HEK293T (cell line): ENCODE results near the gene NT5M.

Experiments
- CTCF ChIA-PET: fragments of 350-600 bp; formaldehyde crosslinking; extraction: SDS; loops from one replicate; lab custom pipeline; 2021; ENCODE audit warnings: antibody characterized with exemption, inconsistent platforms; lab: Yijun Ruan, JAX
- POLR2A ChIA-PET: fragments of 350-600 bp; formaldehyde crosslinking; extraction: SDS; loops from one replicate; lab custom pipeline; 2020; ENCODE audit warnings: antibody characterized with exemption, inconsistent platforms; lab: Yijun Ruan, JAX
- DNase-seq: peaks from one replicate; pipeline ENCODE4 v3.0.0; 2012; ENCODE audit warnings: mixed read lengths; ENCODE audit errors: extremely low spot score
- ARNT ChIP-seq: fragments of 450-650 bp; IDR thresholded peaks from 2 replicates; pipeline ENCODE4 v1.6.1; 2017; ENCODE audit warnings: mild to moderate bottlenecking
- BHLHE40 ChIP-seq: fragments of 450-650 bp; IDR thresholded peaks from 2 replicates; pipeline ENCODE4 v1.6.1; 2016; ENCODE audit warnings: mild to moderate bottlenecking, moderate library complexity, borderline replicate concordance
- CTBP1 ChIP-seq: fragments of 450-650 bp; IDR thresholded peaks from 2 replicates; pipeline ENCODE4 v1.6.1; 2016; ENCODE audit warnings: borderline replicate concordance
- ELF4 ChIP-seq: fragments of 450-650 bp; IDR thresholded peaks from 2 replicates; pipeline ENCODE4 v1.6.1; 2017; ENCODE audit warnings: antibody characterized with exemption
- FOXA1 ChIP-seq: fragments of 450-650 bp; IDR thresholded peaks from 2 replicates; pipeline ENCODE4 v1.6.1; 2016; ENCODE audit warnings: mild to moderate bottlenecking
- FOXK2 ChIP-seq: fragments of 450-650 bp; IDR thresholded peaks from 2 replicates; pipeline ENCODE4 v1.6.1; 2016; ENCODE audit warnings: mild to moderate bottlenecking
- FOXM1 ChIP-seq: fragments of 450-650 bp; IDR thresholded peaks from 2 replicates; pipeline ENCODE4 v1.6.1; 2017; ENCODE audit warnings: mild to moderate bottlenecking, borderline replicate concordance
- HDGF ChIP-seq: fragments of 450-650 bp; IDR thresholded peaks from 2 replicates; pipeline ENCODE4 v1.6.1; 2017; ENCODE audit warnings: antibody characterized with exemption, borderline replicate concordance
- L3MBTL2 ChIP-seq: fragments of 450-650 bp; conservative IDR thresholded peaks from 2 replicates; pipeline ENCODE4 v1.6.1; 2016; ENCODE audit warnings: mild to moderate bottlenecking
- LEF1 ChIP-seq: fragments of 450-650 bp; IDR thresholded peaks from 2 replicates; pipeline ENCODE4 v1.6.1; 2017; ENCODE audit warnings: mild to moderate bottlenecking, borderline replicate concordance
- NFRKB ChIP-seq: fragments of 450-650 bp; IDR thresholded peaks from 2 replicates; pipeline ENCODE4 v1.6.1; 2016; ENCODE audit warnings: mild to moderate bottlenecking, moderate library complexity
- SP1 ChIP-seq: fragments of 450-650 bp; IDR thresholded peaks from 2 replicates; pipeline ENCODE4 v1.6.1; 2017
- SUZ12 ChIP-seq: fragments of 450-650 bp; IDR thresholded peaks from 2 replicates; pipeline ENCODE4 v1.6.1; 2016; ENCODE audit warnings: mild to moderate bottlenecking
- TARDBP ChIP-seq: fragments of 450-650 bp; IDR thresholded peaks from 2 replicates; pipeline ENCODE4 v1.6.1; 2016
- ZNF384 ChIP-seq: fragments of 450-650 bp; IDR thresholded peaks from 2 replicates; pipeline ENCODE4 v1.6.1; 2016
- TF ChIP-seq, protein P1 (sequence below): fragments of 450-650 bp; IDR thresholded peaks from 2 replicates; pipeline ENCODE4 v1.6.1; 2016

The NT5M gene

DNA sequence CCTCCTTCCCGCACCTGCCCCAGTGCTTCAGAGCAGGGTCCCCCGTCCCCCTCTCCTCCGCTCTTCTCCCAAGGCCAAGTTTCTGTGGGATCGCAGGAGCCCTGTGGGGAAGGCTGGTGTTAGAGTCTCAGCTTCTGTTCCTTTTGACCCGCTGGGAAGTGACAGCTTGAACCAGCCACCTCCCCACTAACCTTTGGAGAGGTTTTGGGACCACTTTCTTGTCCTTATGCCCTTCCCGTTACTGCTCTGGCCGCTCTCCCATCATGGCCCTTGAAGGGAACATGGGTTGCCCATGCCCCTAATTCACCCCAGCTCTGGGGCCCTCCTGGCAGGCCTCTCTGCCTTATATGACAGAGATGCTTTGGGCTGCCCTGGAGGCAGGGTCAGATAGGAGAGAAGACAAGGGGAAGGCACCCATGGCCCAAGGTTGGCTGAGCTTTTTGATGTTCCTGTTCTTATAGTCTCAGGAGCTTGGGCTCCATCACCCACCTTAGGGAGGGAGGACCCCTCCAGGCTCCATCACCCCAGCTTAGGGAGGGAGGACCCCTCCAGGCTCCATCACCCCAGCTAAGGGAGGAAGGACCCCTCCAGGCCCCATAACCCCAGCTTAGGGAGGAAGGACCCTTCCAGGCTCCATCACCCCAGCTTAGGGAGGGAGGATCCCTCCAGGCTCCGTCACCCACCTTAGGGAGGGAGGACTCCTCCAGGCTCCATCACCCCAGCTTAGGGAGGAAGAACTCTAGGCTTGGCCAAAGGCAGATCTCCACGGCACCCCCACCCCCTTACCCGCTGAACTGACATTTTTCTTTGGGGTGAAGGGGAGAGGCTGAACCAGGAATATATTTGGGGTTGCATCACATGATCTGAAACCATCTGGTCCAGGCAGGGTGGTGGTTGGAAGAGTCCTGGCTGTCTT is 45.0 kb downstream of the NT5M start:
- DNase-seq: no peak
- no peak for TF ChIP-seq FOXA1
- TF ChIP-seq FOXK2: no peak
- no peak for TF ChIP-seq CTBP1
- no peak for TF ChIP-seq L3MBTL2
- TF ChIP-seq SP1: no peak
- no peak for TF ChIP-seq TARDBP
- TF ChIP-seq FOXM1: no peak
- TF ChIP-seq ZNF384: no peak
- ChIA-PET POLR2A (interaction anchor here (1.2 kb wide), 1 partner anchor 67 kb away, joined by 4 read pairs; the partner anchor contains the start of gene COPS3), CTCF (interaction anchor here (0.6 kb wide), 1 partner anchor 54 kb away, joined by 3 read pairs; no protein-coding TSS in a partner anchor)

DNA sequence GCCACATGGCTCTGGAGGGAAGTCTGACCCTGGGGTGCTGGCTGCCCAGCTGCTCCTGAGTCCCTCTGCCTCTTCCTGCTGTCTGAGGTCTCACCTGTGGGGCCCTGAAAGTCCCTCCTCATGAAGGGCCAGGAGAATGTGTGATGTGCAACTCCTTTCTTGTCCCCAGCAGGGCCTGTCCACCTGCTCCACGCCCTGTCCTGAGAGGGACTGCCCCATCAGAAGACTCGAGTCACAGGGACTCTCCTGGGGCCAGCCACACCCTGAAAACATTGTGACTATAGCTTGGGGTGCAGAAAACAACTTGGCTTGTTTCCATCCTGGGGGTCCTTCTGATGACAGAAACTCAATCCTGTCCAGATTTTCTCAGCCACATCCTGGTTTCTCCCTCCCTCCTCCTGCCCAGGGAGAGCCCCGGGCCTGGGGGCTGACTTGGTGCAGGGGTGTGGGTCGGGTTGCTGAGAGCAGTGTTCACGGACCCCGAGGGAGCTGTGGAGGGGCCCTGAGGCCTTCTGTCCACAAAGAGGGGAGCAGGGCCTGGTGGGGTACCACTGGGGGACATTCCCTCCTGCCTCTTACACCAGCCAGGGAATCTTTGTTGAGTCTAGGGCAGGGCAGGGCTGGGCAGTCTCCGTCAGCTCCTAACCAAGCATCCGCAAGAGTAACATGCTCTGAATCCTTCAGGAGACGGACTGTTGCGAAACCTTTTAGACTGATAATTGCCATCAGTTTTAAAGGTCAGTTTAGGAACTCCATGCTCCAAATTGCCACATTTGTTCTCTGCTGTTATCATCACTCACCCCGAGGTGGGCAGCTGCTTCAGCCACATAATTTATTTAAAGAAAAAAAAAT is 45.9 kb downstream of the NT5M start:
- ChIA-PET POLR2A (interaction anchor here (1.2 to 1.6 kb wide), 2 partner anchors 48 to 68 kb away, joined by 4 to 6 read pairs; partner anchors contain the start of gene COPS3), CTCF (no interaction called here)
- no peak for TF ChIP-seq LEF1
- no peak for TF ChIP-seq FOXM1
- TF ChIP-seq HDGF: no peak
- TF ChIP-seq FOXA1: no peak
- TF ChIP-seq NFRKB: no peak
- TF ChIP-seq SP1: no peak
- no peak for TF ChIP-seq TARDBP
- no peak for TF ChIP-seq CTBP1
- TF ChIP-seq L3MBTL2: no peak
- no peak for TF ChIP-seq BHLHE40
- no peak for TF ChIP-seq ARNT
- TF ChIP-seq ZNF384: no peak
- no peak for TF ChIP-seq ELF4
- no peak for TF ChIP-seq SUZ12
- no peak for TF ChIP-seq FOXK2
- TF ChIP-seq, protein P1, sequence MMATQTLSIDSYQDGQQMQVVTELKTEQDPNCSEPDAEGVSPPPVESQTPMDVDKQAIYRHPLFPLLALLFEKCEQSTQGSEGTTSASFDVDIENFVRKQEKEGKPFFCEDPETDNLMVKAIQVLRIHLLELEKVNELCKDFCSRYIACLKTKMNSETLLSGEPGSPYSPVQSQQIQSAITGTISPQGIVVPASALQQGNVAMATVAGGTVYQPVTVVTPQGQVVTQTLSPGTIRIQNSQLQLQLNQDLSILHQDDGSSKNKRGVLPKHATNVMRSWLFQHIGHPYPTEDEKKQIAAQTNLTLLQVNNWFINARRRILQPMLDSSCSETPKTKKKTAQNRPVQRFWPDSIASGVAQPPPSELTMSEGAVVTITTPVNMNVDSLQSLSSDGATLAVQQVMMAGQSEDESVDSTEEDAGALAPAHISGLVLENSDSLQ: no peak
- no peak for DNase-seq

DNA sequence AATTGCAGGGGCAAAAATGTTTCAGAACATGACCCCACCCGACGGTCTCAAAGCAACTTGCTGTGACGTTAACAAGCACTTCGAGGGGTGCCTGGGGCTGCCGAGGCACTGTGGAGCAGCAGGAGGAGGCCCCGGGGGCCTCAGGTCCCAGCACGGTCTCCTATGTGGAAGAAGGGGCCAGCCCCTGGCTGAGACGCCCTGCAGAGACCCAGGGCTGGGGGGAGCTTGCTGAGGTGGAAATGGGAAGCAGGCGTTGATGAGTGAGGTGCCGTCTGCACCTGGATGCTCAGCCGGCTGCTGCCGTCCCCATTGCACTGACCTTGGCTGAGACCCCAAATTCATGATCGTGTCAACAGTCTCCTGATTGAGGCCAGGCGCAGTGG is 46.5 kb downstream of the NT5M start:
- ChIA-PET CTCF (interaction anchor here (0.7 kb wide), 1 partner anchor 15 kb away, joined by 4 read pairs; no protein-coding TSS in a partner anchor), POLR2A (interaction anchor here (1.2 to 1.6 kb wide), 2 partner anchors 48 to 147 kb away, joined by 3 to 6 read pairs; no protein-coding TSS in a partner anchor)
- no peak for TF ChIP-seq ELF4
- TF ChIP-seq ZNF384: no peak
- no peak for TF ChIP-seq TARDBP
- DNase-seq: no peak

DNA sequence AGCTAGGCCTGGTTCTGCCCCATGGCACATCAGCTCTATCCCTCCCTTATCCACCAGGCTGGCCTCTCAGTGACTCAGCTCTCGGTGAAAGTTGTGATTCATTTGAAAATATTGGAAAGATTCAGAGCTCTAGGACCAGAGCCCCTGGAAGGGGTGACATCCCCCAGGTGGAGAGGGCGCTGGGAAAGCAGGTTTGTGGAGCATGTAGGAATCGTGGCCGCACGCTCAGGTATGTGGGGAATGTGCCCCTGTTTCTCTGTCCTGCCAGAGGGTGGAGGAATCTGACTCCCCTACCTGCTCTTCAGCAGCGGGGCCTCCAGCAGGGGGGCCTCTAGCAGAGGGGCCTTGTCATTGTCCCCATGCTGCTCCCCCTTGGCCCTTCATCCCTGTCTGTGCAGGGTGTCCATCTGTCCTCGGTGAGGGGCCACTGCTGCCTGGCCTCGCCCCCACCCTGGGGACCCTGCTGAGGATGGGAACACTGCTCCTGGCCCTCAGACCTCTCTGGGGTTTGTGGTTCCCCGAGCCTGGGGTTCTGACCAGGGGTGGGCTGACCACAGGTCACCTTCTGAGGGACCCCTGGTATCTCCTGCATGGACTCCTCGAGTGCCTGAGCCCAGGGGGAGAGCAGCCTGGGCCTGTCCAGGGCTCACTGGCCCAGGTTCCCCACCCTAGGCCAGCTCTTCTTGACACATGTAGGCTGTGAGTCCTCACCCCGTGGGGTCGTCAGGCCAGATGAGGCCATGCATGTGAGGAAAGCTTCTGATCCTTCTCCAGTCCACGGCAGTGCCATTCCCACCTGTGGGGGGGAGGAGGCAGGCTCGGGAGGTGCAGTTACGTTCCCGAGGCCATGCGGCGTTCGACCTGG is 47.5 kb downstream of the NT5M start:
- no peak for TF ChIP-seq CTBP1
- no peak for TF ChIP-seq LEF1
- no peak for TF ChIP-seq SUZ12
- TF ChIP-seq, protein P1: no peak
- no peak for TF ChIP-seq FOXA1
- TF ChIP-seq TARDBP: no peak
- TF ChIP-seq FOXM1: no peak
- no peak for TF ChIP-seq ARNT
- TF ChIP-seq ZNF384: no peak
- TF ChIP-seq L3MBTL2: no peak
- no peak for TF ChIP-seq BHLHE40
- TF ChIP-seq ELF4: no peak
- no peak for TF ChIP-seq NFRKB
- TF ChIP-seq SP1: no peak
- no peak for TF ChIP-seq FOXK2
- no peak for TF ChIP-seq HDGF
- CTCF ChIA-PET: interaction anchor here (0.6 to 0.7 kb wide), 2 partner anchors 13 to 99 kb away, joined by 3 to 4 read pairs; no protein-coding TSS in a partner anchor
- POLR2A ChIA-PET: interaction anchor here (1.2 to 1.6 kb wide), 2 partner anchors 49 to 146 kb away, joined by 3 to 6 read pairs; no protein-coding TSS in a partner anchor
- DNase-seq: no peak

DNA sequence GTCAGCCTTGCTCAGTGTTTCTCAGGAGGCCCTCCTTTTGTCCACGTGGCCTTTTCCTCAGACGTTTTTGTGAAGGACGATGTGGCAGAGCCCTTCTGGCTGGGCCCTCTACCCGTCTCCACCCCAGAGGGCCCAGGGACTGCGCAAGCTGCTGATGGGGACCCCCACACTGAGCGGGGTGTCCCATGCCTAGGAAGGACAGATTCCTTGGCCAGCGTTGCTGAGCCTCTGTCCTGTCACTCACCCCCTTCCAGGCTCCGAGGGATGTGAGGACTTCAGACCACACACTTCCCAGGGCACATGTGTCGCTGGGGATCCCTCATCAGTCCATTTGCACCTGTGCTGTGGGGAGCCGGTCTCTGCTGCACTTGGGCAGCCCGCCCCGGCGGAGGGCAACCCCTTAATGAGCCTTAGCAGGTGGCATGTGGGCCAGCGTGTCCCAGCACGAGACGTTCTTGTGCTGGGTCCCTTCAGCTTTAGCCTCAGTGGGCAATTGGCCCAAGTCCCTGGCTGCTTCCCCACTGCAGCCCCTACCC is 48.3 kb downstream of the NT5M start:
- ChIA-PET POLR2A (interaction anchor here (0.5 kb wide), 1 partner anchor 13 kb away, joined by 3 read pairs; no protein-coding TSS in a partner anchor), CTCF (interaction anchor here (0.6 kb wide), 1 partner anchor 98 kb away, joined by 3 read pairs; no protein-coding TSS in a partner anchor)
- no peak for DNase-seq
- TF ChIP-seq FOXM1: no peak
- no peak for TF ChIP-seq ELF4
- TF ChIP-seq LEF1: no peak
- TF ChIP-seq NFRKB: no peak
- no peak for TF ChIP-seq L3MBTL2
- no peak for TF ChIP-seq ZNF384
- no peak for TF ChIP-seq TARDBP
- TF ChIP-seq FOXK2: no peak
- no peak for TF ChIP-seq BHLHE40
- TF ChIP-seq, protein P1: no peak
- no peak for TF ChIP-seq HDGF
